Measurements from ENCODE around the gene RPS8. TPM values are rescaled to one million over a fixed set of nuclear protein-coding genes. Genes with fewer than 3 reads are reported as not detected.
"Not testable (repeated sequence)": the region's sequence is repeated elsewhere in the genome, so short reads cannot be mapped to it uniquely, and the experiment has no call there.

Gene RPS8
- total and polyA plus RNA-seq, 5 experiments from 2014 or later: 1,336 to 2,330 (median 1,571) TPM

GRCh38 chr1:44797886-44798285 lies 22.5 kb downstream of the RPS8 start:
- POLR2A ChIA-PET: interaction anchor here (0.8 to 16.4 kb wide), 3 partner anchors 14 to 77 kb away, joined by 3 to 590 read pairs (median 413); partner anchors contain the start of genes BTBD19 and DYNLT4
- H3K4me1 Mint-ChIP-seq: peaks cover 11 to 31% (median 27%) of the 10 kb centered on the region in 4 donors
- not testable (repeated sequence) for H3K4me3 Mint-ChIP-seq, H3K9me3 Mint-ChIP-seq, H3K36me3 Mint-ChIP-seq, H3K27me3 Mint-ChIP-seq, ATAC-seq
- DNase-seq: peak in 1 of 10 donors; percentile 13
- peak overlapping the region in 5 of 10 donors; percentile 39 to 89 (median 78) for H3K27ac Mint-ChIP-seq

- H3K4me1 Mint-ChIP-seq: peaks cover 16 to 39% (median 35%) of the 10 kb centered on the region in 4 donors
- H3K36me3 Mint-ChIP-seq: peaks cover 4 to 15% (median 10%) of the 10 kb centered on the region in 3 donors
- POLR2A ChIA-PET: interaction anchor here (0.7 to 16.4 kb wide), 11 partner anchors 9 to 213 kb away, joined by 3 to 590 read pairs (median 28); partner anchors contain the start of genes BEST4, BTBD19, DYNLT4 and HECTD3
- peak overlapping the region in 6 of 10 donors; percentile 26 to 99 (median 58) for H3K4me3 Mint-ChIP-seq
- ATAC-seq (no peak), DNase-seq (peak in 1 of 10 donors; percentile 54)
- no peaks in the 10 kb centered on the region for H3K9me3 Mint-ChIP-seq
- peak overlapping the region; percentile 86 to 99 (median 98) for H3K27ac Mint-ChIP-seq
- H3K27me3 Mint-ChIP-seq: no peaks in the 10 kb centered on the region
Observed at GRCh38 chr1:44798481-44799365, 23.4 kb downstream of the RPS8 start.

- peaks cover 4 to 27% (median 17%) of the 10 kb centered on the region in 3 donors for H3K36me3 Mint-ChIP-seq
- no peaks in the 10 kb centered on the region for H3K27me3 Mint-ChIP-seq
- H3K27ac Mint-ChIP-seq: peak within 1 kb of the TSS; percentile 89 to 99 (median 99)
- DNase-seq (peak; percentile 97 to 99 (median 98)), ATAC-seq (peak; percentile 78 to 81)
- H3K4me3 Mint-ChIP-seq: peak within 1 kb of the TSS; percentile 72 to 99 (median 97)
- POLR2A ChIA-PET: interaction anchor here (0.6 to 16.4 kb wide), 28 partner anchors 9 to 889 kb away, joined by 3 to 590 read pairs (median 10); partner anchors contain the start of genes BEST4, BTBD19, CCDC163 and DYNLT4
- peaks cover 17 to 48% (median 45%) of the 10 kb centered on the region in 4 donors for H3K4me1 Mint-ChIP-seq
- H3K9me3 Mint-ChIP-seq: no peaks in the 10 kb centered on the region
Observed at GRCh38 chr1:44799770-44800584, 24.6 kb downstream of the RPS8 start, which contains the start of gene PLK3. PLK3 (plus strand) TSS chr1:44800377; CDS start chr1:44800464, 87 bp downstream.

GRCh38 chr1:44801491-44802305 lies 26.4 kb downstream of the RPS8 start:
- H3K27ac Mint-ChIP-seq: peak overlapping the region; percentile 89 to 99 (median 98)
- H3K9me3 Mint-ChIP-seq: no peaks in the 10 kb centered on the region
- H3K27me3 Mint-ChIP-seq: no peaks in the 10 kb centered on the region
- H3K4me3 Mint-ChIP-seq: peak overlapping the region; percentile 72 to 99 (median 94)
- POLR2A ChIA-PET: interaction anchor here (1.2 to 16.4 kb wide), 17 partner anchors 10 to 698 kb away, joined by 3 to 590 read pairs (median 19); partner anchors contain the start of genes BEST4, BTBD19, CCDC163 and DYNLT4
- peaks cover 4 to 36% (median 22%) of the 10 kb centered on the region in 3 donors for H3K36me3 Mint-ChIP-seq
- ATAC-seq (peak in 1 of 2 donors; percentile 7), DNase-seq (peak in 5 of 10 donors; percentile 32 to 65 (median 48))
- peaks cover 19 to 57% (median 48%) of the 10 kb centered on the region in 4 donors for H3K4me1 Mint-ChIP-seq

- Mint-ChIP-seq H3K9me3 (no peaks in the 10 kb centered on the region), H3K36me3 (peaks cover 4 to 42% (median 24%) of the 10 kb centered on the region in 3 donors), H3K4me3 (peak overlapping the region; percentile 72 to 99 (median 94)), H3K4me1 (peaks cover 27 to 64% (median 56%) of the 10 kb centered on the region in 4 donors), H3K27me3 (no peaks in the 10 kb centered on the region), H3K27ac (peak overlapping the region; percentile 89 to 99 (median 95))
- POLR2A ChIA-PET: interaction anchor here (0.6 to 16.4 kb wide), 5 partner anchors 9 to 81 kb away, joined by 3 to 590 read pairs (median 52); partner anchors contain the start of genes BEST4, BTBD19 and DYNLT4
- DNase-seq (peak in 1 of 10 donors; percentile 61), ATAC-seq (no peak)
Observed at GRCh38 chr1:44802306-44803061, 27.1 kb downstream of the RPS8 start.

- Mint-ChIP-seq H3K4me1 (peaks cover 30 to 69% (median 61%) of the 10 kb centered on the region in 4 donors), H3K36me3 (peaks cover 4 to 42% (median 24%) of the 10 kb centered on the region in 3 donors), H3K27me3 (no peaks in the 10 kb centered on the region), H3K27ac (peak overlapping the region; percentile 89 to 99 (median 94)), H3K4me3 (peak overlapping the region; percentile 19 to 99 (median 69)), H3K9me3 (no peaks in the 10 kb centered on the region)
- POLR2A ChIA-PET: interaction anchor here (0.6 to 16.4 kb wide), 5 partner anchors 9 to 81 kb away, joined by 3 to 590 read pairs (median 52); partner anchors contain the start of genes BEST4, BTBD19 and DYNLT4
- peak in 1 of 10 donors; percentile 61 for DNase-seq
- no peak for ATAC-seq
Observed at GRCh38 chr1:44803062-44803311, 27.6 kb downstream of the RPS8 start.

- peak in 1 of 10 donors; percentile 55 for DNase-seq
Observed at GRCh38 chr1:44803312-44804095, 28.2 kb downstream of the RPS8 start.

GRCh38 chr1:44805311-44806024 lies 30.1 kb downstream of the RPS8 start:
- peaks cover 4 to 42% (median 24%) of the 10 kb centered on the region in 3 donors for H3K36me3 Mint-ChIP-seq
- POLR2A ChIA-PET: interaction anchor here (0.5 to 16.4 kb wide), 6 partner anchors 9 to 84 kb away, joined by 3 to 590 read pairs (median 7); no protein-coding TSS in a partner anchor
- no peak for ATAC-seq
- peak overlapping the region in 2 of 10 donors; percentile 34 to 48 for H3K4me3 Mint-ChIP-seq
- peaks cover 37 to 82% (median 73%) of the 10 kb centered on the region in 4 donors for H3K4me1 Mint-ChIP-seq
- H3K27me3 Mint-ChIP-seq: no peaks in the 10 kb centered on the region
- no peaks in the 10 kb centered on the region for H3K9me3 Mint-ChIP-seq
- DNase-seq: peak in 2 of 10 donors; percentile 0 to 32
- H3K27ac Mint-ChIP-seq: peak overlapping the region; percentile 66 to 99 (median 90)

More at GRCh38 chr1:44803312-44804095, 28.2 kb downstream of the RPS8 start:
- H3K4me3 Mint-ChIP-seq: peak overlapping the region; percentile 19 to 99 (median 69)
- peak overlapping the region; percentile 89 to 99 (median 94) for H3K27ac Mint-ChIP-seq
- H3K9me3 Mint-ChIP-seq: no peaks in the 10 kb centered on the region
- POLR2A ChIA-PET: interaction anchor here (0.6 to 16.4 kb wide), 4 partner anchors 8 to 32 kb away, joined by 3 to 590 read pairs (median 232); partner anchors contain the start of genes BEST4, BTBD19 and DYNLT4
- H3K36me3 Mint-ChIP-seq: peaks cover 4 to 42% (median 24%) of the 10 kb centered on the region in 3 donors
- no peaks in the 10 kb centered on the region for H3K27me3 Mint-ChIP-seq
- H3K4me1 Mint-ChIP-seq: peaks cover 31 to 74% (median 65%) of the 10 kb centered on the region in 4 donors
- no peak for ATAC-seq

GRCh38 chr1:44806025-44806703 lies 30.8 kb downstream of the RPS8 start:
- no peaks in the 10 kb centered on the region for H3K27me3 Mint-ChIP-seq
- H3K36me3 Mint-ChIP-seq: peaks cover 0 to 42% (median 22%) of the 10 kb centered on the region in 3 donors
- peak in 3 of 10 donors; percentile 40 to 64 (median 41) for DNase-seq

More at GRCh38 chr1:44806025-44806703, 30.8 kb downstream of the RPS8 start:
- Mint-ChIP-seq H3K27ac (peak overlapping the region; percentile 99 to 100 (median 99)), H3K4me1 (peaks cover 41 to 84% (median 77%) of the 10 kb centered on the region in 4 donors), H3K4me3 (peak overlapping the region in 1 of 10 donors; percentile 34), H3K9me3 (no peaks in the 10 kb centered on the region)
- POLR2A ChIA-PET: interaction anchor here (0.5 to 16.4 kb wide), 6 partner anchors 8 to 84 kb away, joined by 3 to 590 read pairs (median 7); no protein-coding TSS in a partner anchor
- ATAC-seq: no peak
